WERI-Rb-1 (cell line): ENCODE measurements around the gene ISX.

Experiments used
- DNase-seq: peaks from one replicate; pipeline ENCODE4 v3.0.0-alpha.2; 2020
- H3K27ac ChIP-seq: fragments of 250-450 bp; sonication (Bioruptor Pico); 2 replicates; pipeline ENCODE4 v1.5.1; 2020; ENCODE audit warnings: mild to moderate bottlenecking, moderate library complexity
- H3K27me3 ChIP-seq: fragments of 250-450 bp; sonication (Bioruptor Pico); 2 replicates; pipeline ENCODE4 v1.5.1; 2021; ENCODE audit warnings: mild to moderate bottlenecking, low read depth, moderate library complexity; ENCODE audit not compliant: insufficient read depth, severe bottlenecking
- H3K36me3 ChIP-seq: fragments of 250-450 bp; sonication (Bioruptor Pico); 2 replicates; pipeline ENCODE4 v1.5.1; 2020; ENCODE audit warnings: mild to moderate bottlenecking, moderate library complexity
- H3K4me3 ChIP-seq: 2 replicates; pipeline ENCODE4 v1.5.1; 2011; ENCODE audit warnings: low read depth, mild to moderate bottlenecking, control low read depth, low read length
- H3K9me3 ChIP-seq: fragments of 250-450 bp; sonication (Bioruptor Pico); 2 replicates; pipeline ENCODE4 v1.5.1; 2021; ENCODE audit warnings: mild to moderate bottlenecking, moderate library complexity; ENCODE audit not compliant: severe bottlenecking
- CTCF ChIP-seq: IDR thresholded peaks from 2 replicates; pipeline ENCODE4 v1.5.1; 2011; ENCODE audit warnings: low read depth, mild to moderate bottlenecking, control low read depth, inconsistent platforms, low read length

ISX gene

GRCh38 chr22:35133702-35134380, 67.9 kb downstream of the ISX start:
- no peak overlapping the region for H3K4me3 ChIP-seq
- H3K9me3 ChIP-seq, result no peaks in the 10 kb centered on the region
- no peak for DNase-seq
- TF ChIP-seq CTCF, result no peak
- H3K27ac ChIP-seq, result peak overlapping the region; percentile 28; the same call in 1 of the 2 replicates
- no peaks in the 10 kb centered on the region for H3K36me3 ChIP-seq
- no peaks in the 10 kb centered on the region for H3K27me3 ChIP-seq

GRCh38 chr22:35134637-35135036, 68.7 kb downstream of the ISX start:
- DNase-seq, result no peak
- TF ChIP-seq CTCF, result no peak
- no peak overlapping the region; the same call in 1 of the 2 replicates for H3K27ac ChIP-seq
- no peaks in the 10 kb centered on the region for H3K27me3 ChIP-seq
- no peak overlapping the region for H3K4me3 ChIP-seq
- H3K36me3 ChIP-seq, result no peaks in the 10 kb centered on the region
- no peaks in the 10 kb centered on the region for H3K9me3 ChIP-seq

- no peaks in the 10 kb centered on the region for H3K9me3 ChIP-seq
- no peak for DNase-seq
- no peak overlapping the region for H3K27ac ChIP-seq
- H3K4me3 ChIP-seq, result no peak overlapping the region
- TF ChIP-seq CTCF, result no peak
- H3K27me3 ChIP-seq, result no peaks in the 10 kb centered on the region
- no peaks in the 10 kb centered on the region for H3K36me3 ChIP-seq
Measured at GRCh38 chr22:35135165-35135564, 69.2 kb downstream of the ISX start.
